ENCODE data around the gene SDSL.

SDSL gene

DNA sequence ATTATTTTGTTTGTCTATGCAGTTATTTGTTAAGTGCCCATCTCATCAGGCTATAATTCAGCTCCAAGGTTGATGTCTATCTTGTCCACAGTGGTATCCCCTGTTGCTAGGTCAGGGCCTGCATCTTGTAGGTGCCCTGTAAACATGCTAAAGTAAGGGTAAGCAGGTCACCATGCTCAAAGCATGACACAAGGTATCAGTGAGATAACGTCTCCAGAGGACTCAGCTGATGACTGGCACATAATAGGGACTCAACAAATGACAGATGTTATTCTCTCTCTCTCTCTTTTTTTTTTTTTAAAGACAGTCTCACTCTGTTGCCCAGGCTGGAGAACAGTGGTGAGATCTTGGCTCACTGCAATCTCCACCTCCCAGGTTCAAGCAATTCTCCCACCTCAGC is 2.3 kb downstream of the SDSL start:
- DNase-seq = no peak

DNA sequence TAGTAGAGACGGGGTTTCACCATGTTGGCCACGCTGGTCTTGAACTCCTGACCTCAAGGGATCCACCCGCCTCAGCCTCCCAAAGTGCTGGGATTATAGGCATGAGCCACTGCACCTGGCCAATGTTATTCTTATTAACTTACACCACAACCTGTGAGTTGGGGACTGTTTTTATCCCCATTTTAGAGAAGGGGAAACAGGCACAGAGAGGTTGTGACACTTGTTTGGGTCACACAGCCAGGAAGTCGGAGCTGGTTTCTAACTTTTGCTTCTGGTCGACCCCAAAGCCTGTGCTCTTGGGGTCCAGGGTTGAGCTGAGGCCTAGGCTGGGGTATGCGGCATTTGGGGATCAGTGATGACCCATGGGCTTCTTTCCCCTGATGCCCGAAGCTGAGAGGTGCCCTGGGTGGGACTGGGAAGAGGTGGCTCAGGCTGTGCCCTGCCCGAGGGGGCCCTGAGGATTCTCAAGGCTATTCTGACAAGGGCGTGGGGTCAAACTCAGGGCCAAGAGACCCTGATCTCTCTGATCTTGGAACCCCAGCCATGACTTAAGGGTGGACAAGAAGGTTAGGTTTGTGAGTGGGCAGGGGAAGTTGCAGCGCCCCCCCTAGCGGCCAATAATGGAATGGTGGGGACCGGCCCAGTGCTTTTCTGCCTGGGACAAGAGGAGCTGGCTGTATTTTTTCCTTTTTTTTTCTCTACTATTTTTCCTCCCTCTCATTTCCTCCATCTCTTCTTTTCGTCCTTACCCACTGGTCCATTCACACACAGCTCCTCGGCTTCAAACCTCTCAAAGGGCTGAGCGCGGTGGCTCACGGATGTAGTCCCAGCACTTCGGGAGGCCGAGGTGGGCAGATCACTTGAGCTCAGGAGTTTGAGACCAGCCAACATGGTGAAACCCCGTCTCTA is 3.0 kb downstream of the SDSL start:
- DNase-seq = peak; percentile 85

DNA sequence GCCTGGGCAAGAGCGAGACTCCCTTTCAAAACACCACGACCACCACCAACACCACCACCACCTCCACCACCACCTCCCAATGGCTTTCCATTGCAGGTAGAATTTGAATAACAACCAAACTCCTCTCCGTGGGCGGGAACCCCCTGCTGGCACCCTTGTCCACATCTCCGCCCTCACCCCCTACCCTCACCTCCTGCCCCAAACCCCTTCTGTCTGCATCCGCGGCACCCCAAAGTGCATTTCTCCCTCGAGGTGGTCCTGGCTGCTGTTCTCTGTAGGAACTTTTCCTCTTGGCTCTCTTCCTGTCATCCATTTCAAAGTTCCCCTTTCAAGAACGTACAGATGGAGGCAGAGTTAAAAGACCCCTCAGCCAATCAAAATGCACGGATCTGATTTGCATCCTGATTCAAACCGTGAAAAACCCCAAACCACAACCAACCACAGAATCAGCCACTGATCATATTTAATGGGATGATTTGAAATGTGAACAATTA is 3.8 kb downstream of the SDSL start:
- no peak for DNase-seq

DNA sequence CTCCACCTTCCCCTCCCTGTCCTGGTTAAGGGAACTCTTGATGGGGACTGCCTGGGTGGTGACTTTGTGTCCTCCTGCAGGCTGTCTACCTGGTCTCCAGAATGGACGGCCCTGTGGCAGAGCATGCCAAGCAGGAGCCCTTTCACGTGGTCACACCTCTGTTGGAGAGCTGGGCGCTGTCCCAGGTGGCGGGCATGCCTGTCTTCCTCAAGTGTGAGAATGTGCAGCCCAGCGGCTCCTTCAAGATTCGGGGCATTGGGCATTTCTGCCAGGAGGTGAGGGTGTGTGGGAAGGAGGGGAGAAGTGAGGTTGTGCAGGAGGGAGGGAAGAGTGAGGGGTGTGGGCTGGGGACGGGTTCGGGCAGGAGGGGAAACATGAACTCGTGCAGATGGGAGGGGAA is 5.7 kb downstream of the SDSL start:
- no peak for DNase-seq

DNA sequence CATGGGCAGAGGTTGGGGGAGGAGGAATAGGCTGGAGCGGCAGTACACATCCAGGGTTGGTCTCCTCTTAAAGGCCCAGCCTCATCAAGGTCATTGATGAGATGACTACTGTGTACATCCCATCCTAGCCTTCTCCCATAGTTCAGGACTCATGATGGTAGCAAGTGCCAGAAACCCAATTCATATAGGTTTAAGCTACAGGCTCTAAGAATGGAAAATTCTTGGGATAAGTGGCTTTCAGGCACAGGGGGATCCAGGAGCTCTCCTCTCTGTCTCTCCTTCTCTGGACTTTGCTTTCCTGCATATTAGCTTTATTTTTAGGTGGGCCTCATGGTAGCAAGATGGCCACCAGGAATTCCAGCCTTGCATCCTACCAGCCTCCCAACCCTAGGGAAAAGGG is 6.3 kb downstream of the SDSL start:
- DNase-seq = no peak

DNA sequence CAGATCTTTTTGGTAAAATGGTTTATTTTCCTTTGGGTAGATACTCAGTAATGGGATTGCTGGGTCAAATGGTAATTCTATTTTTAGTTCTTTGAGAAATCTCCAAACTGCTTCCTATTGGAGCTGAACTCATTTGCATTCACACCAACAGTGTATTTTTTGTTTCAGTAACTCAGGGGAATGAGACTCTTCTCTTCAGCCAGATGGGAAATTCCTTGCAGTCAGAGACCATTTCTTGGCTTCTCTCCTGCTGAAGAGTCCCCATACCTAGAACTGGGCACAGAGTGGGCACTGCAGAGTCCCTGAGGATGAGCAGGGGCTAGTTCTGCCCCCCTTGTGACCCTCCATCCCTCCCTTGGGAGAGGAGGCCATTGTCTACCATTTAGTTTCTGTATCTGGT is 10.8 kb downstream of the SDSL start:
- DNase-seq = no peak

DNA sequence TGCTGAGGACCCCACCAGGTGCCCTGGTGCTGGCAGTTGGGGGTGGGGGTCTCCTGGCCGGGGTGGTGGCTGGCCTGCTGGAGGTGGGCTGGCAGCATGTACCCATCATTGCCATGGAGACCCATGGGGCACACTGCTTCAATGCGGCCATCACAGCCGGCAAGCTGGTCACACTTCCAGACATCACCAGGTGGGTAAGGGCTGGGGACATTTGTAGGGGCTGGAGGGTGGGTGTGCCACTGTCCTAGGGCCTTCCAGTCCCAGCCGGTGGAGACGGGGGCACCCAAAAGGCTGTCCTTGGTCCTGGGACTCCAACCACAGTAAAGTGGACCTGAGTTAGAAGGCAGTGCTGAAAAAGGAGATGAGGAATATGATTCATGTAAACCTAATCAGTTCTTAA is 13.2 kb downstream of the SDSL start:
- DNase-seq = no peak

DNA sequence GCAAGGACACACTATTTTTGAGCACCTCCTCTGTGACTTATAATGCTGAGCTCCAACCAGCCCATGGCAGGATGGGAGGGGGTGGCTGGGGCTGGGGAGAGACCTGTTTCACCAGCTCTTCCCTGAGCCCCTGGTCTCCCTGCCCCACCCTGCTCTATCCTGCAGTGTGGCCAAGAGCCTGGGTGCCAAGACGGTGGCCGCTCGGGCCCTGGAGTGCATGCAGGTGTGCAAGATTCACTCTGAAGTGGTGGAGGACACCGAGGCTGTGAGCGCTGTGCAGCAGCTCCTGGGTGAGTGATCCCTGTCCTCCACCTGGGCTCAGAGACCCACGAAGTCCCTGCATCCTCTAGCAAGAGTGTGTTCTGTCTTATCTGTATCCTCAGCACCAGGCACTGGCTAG is 14.4 kb downstream of the SDSL start:
- no peak for DNase-seq

DNA sequence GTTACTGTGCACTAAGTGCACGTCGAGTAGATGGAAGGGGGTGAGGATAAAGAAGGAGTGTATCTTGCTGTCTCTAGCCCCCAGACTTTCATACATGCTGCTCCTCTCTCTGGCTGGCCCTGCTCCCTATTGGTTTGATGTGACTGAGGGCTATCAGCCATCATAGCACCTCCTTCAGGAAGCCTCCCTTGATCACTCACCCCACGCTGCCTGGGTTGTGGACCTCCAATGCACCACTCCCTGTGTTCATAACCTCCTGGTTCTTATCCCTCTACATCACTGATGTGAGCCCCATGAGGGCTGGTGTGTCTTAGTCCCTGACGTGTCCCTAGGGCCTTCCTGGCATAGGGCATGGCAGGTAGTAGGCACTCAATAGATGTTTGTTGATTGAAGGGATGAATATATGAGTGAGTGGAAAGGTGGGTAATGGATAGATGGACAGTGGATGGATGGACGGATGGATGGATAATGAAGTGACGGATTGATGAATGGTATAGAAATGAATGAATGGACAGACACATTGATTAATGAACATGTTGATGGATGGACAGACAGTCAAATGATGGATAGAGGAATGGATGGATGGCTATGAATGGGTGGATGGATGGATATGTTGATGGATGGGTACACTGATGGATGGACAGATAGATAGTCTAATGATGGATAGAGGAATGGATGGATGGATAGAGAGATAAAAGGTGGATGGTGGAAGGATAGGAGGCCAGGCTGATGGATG is 15.0 kb downstream of the SDSL start:
- DNase-seq = no peak

DNA sequence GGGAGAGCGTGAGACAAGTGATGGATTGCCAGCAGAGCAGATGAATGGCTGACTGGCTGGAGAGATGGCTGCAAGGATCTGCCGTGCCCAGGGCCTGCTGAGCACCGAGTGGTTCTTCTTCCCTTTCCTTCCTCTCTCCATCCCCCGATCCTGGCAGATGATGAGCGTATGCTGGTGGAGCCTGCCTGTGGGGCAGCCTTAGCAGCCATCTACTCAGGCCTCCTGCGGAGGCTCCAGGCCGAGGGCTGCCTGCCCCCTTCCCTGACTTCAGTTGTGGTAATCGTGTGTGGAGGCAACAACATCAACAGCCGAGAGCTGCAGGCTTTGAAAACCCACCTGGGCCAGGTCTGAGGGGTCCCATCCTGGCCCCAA is 15.5 kb downstream of the SDSL start:
- DNase-seq = no peak

DNA sequence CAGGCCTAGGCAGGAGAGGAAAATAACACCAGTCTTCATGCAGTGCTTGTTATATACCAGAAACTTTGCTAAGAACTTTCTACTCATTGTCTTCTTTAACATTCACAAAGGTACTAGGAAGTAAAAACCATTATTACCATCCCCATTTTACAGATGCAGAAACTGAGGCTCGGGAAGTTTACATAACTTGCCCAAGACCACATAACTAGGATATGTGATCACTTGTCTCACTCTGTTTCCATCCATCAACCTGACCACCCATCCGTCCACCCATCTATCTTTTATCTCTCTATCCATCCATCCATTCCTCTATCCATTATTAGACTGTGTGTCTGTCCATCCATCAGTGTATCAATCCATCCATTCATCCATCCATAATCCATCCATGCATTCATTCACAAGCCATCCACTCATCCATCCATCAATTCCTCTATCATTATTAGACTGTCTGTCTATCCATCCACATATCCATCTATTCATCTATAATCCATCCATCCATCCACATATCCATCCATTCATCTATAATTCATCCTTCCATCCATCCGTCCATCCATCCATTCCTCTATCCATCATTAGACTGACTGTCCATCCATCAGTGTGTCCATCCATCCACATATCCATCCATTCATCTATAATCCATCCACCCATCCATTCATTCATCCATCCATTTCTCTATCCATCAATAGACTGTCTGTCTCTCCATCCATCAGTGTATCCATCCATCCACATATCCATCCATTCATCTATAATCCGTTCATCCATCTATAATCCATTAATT is 16.5 kb downstream of the SDSL start:
- DNase-seq = no peak

DNA sequence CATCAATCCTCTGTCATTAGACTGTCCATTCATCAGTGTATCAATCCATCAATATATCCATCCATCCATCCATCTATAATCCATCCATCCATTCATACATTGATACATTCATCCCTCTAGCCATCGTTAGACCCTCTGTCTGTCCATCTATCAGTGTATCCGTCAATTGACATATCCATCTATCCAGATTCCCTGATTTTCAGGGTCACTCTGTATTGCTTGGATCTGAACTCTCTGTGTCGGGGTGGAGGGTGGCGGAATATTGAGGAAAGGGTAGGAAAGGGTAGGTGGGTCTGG is 17.1 kb downstream of the SDSL start:
- no peak for DNase-seq

DNA sequence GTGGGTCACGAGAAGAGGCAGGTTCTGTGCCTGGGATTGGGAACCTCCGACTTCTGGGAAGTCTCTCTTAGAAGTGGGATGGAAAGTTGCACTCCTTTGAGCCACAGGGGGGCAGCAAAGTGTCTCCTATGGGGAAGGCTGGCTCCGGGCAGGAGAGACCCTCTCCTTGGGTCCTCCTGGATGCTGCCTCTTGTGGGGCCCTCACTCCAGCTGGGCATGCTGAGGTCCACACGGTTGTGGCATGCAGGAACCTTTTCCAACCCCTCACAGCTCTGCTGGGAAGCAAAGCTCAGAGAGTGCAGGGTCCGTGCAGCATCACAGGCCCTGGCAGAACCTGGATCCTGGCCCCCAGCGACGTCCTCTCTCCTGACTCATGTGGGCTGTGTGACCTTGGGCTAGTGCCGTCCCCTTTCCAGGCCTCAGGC is 17.4 kb downstream of the SDSL start:
- no peak for DNase-seq

DNA sequence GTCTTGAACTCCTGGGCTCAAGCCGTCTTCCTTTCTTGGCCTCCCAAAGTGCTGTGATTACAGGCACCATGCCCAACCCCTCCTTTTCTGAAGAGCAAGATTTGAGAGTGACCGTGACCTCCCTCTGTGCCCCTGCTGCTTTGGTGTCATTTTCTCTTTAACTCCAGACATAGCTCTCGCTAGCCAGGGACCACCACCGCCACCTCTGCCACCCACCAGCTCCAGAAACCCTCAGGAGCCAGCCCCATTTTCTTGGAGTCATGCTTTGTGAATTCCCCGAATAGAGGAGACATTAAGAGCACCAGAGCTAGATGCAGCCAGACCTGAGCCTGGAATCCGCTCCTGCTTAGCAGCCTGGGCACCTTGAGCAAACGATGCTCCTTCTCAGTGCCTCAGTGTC is 18.2 kb downstream of the SDSL start:
- no peak for DNase-seq

DNA sequence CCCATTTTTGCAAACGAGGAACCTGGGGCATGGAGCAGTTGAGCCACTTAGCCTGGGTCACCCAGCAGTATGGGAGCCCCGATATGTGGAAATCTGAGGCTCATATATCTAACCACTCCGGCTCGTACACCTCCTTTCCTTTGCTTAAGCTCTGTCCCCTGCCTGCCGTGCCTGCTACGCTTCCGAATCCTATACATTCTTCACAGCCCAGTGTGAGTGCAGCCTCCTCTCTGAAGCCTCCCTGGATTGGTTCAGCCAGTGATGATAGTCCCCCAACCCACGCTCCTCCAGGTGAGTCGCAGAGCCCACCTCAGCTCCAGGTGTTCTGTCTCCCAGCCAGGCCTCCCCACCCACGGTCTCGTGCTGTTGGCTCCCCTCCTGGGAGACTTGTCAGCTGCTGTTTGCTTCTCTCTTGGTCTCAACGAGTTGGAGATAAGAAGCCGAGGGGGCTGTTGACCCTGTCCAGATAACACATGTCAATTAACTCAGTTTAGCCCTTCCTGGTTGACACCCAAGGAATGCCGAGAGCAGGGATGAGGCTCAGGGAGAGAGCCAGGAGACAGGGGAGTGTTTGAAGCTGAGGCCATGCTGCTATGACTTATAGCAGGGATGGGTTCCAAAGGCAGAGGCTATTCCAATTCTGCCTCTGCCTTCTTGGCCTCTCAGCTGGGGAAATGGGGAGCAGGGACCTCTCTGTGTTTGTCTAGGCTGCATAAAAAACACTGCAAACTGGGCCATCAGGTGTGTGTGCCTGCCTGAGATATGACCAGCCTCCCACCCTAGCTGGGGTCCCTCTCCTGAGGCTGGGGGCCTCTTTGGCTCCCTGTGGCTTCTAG is 19.0 kb downstream of the SDSL start:
- DNase-seq = no peak

DNA sequence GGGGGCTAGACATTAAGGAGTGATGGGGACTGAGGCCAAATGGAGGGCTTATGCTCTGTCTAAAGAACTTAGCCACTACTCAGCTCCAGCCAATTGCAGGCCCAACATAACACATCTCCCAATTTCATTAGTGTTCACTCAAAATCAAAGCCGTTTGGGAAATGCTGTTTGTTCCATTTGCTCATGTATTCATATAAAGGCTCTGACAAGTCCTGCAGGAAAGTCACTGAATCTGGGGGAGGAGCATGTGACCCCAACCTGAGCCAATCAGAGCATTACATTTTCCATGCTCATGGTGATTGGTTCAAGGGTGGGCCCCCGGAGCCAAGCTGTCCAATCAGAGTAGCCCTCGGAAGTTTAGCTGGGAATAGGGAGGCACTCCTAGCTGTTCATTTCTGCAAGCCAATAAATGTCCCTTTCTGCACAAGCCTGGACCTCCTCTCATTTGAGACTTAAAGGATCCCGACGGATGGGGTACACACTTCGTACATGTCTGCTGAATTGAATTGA is 20.9 kb downstream of the SDSL start:
- no peak for DNase-seq

DNA sequence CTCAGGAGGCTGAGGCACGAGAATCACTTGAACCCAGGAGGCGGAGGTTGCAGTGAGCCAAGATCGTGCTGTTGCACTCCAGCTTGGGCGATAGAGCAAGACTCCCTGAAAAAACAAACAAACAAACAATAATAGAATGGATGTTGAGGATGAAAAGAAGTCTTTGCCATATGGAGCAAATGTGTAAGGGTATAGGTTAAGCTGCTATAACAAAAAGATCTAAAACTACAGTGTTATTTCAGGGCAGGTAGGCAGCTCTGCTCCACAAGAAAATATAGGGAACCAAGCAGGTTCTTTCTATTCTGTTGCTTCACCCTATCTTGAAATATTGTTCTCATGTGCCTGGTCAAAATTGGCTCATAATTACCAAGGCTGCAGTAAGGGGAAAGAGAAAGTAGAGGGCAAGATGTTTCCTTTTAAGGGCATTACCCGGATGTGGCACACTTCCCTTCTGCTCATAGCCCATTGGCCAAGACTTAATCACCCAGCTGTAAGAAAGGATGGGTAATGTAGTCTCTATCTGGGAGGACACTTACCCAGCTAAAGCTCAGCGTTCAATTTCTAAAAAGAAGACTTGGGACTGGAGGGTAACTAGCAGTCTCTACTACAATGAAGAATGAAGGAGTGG is 23.5 kb downstream of the SDSL start:
- DNase-seq = no peak

DNA sequence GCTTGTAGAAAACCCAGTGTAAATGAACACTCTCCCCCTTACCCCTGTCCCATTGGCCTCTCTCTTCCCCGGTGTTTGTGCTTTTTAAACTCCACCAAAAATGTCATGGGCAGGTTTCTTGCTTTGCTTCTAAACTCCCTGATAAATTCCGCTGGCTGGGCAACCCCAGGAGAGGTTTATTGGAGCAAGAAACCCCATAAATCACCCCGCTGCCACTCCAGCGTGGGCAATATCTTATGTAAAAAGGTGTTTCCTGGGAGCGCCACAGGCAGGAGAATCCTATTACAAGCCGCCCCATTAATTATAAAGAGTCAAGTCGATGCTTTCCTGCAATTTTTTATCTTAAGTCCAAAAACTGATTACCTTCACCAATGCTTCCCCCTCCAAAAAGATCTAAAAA is 26.7 kb downstream of the SDSL start:
- DNase-seq = no peak

DNA sequence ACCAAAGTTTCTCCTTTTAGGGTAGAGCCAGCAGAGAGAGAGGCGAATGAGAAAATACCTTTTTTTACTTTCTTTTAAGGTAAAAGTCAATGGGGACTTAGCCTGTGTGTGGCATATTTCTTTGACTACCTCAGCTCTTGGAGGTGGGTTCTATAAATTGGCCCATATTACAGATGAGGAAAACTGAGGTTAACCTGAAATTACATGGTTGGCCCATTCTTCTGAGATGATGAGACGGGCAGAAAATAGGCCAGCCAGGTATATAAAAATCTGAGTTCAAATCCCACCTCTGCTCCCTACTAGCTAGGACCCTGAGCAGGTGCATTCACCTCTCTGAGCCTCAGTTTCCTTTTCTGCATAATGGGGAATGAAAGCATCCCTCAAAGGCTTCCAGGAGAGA is 27.1 kb downstream of the SDSL start:
- DNase-seq = no peak

DNA sequence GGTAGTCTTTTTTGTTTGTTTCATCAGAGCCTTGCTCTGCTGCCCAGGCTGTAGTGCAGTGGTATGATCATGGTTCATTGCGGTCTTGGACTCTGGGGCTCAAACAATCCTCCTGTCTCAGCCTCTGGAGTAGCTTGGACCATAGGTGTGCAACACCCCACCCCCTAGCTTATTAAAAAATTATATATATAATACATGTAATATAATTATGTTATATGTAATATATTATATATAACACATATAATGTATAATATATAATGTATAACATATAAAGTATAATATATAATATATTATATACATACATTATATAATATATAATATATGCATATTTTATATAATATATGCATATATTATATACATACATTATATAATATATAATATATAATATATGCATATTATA is 27.7 kb downstream of the SDSL start:
- DNase-seq = no peak

DNA sequence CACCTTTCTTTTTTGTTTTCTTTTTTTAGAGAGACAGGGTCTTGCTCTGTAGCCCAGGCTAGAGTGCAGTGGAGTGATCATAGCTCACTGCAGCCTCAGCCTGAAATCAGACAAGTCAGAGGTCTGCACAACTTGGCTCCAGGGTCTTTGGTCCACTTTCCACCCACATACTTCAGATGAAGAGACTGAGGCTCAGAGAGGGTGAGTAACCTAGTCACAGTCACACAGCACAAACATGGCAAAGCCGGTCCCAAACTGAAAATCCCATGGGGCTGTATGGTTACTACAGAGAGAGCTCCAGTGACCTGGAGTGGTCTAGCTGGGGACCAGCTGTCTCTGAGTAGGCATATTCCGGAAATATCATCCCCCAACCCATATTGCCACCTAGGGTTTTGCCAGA is 30.3 kb downstream of the SDSL start:
- no peak for DNase-seq

DNA sequence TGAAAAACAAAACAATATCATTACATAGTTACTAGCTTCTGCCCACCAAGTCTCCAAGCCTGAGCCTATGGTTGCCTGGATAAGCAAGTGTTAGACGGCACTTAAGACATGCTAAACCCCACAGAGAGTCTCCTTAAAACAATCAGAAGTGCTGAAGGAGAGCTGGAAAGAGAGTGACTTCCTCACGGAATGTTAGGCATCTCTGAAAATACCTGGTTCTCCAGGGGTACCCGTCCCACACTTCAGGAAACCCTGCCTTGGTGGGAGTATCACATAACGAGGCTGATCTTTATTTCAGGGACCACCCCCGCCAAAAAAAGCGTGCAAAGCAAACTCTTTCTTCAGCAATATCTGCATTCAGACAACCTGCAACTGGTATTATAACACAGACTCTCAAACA is 31.1 kb downstream of the SDSL start:
- no peak for DNase-seq
